Spleen (tissue), 7 donors: ENCODE measurements around the gene PHLPP2.

Source experiments
- CTCF ChIP-seq, 11 experiments: fragments of 200-600 bp in 7 of 11; fragments of 450-650 bp in 4 of 11; sonication (generic) in 4 of 11; IDR thresholded peaks in 8 of 11; conservative IDR thresholded peaks in 3 of 11; 1 replicate in 7 of 11; 2 replicates in 4 of 11; pipeline versions ENCODE4 v1.4.0 to v1.8.0; 2016 to 2021; ENCODE audit warnings: antibody characterized with exemption in 11 of 11, inconsistent platforms in 4 of 11, mild to moderate bottlenecking in 1 of 11
- POLR2A ChIP-seq, 3 donors: fragments of 450-650 bp; IDR thresholded peaks; one replicate each; pipeline ENCODE4 v1.5.1; 2017; ENCODE audit warnings: antibody characterized with exemption in 3 of 3, mild to moderate bottlenecking in 1 of 3
- donor health status: DM: no; HTN: no; CAD: no; lungs with moderate emphysema.
- donor health status: DM: no; HTN: no; CAD: no.
- donor health status: DM: no; HTN: no; CAD: no.

GRCh38 chr16:71762186-71762585 is 37.7 kb upstream of the PHLPP2 start:
- TF ChIP-seq POLR2A (IDR thresholded peaks at IDR 0.05), result no peak
- TF ChIP-seq CTCF (IDR thresholded peaks at IDR 0.05 in 8 of 11, conservative IDR thresholded peaks at IDR 0.05 in 3 of 11), result no peak
